ENCODE measurements around the gene PELI1.

DNA sequence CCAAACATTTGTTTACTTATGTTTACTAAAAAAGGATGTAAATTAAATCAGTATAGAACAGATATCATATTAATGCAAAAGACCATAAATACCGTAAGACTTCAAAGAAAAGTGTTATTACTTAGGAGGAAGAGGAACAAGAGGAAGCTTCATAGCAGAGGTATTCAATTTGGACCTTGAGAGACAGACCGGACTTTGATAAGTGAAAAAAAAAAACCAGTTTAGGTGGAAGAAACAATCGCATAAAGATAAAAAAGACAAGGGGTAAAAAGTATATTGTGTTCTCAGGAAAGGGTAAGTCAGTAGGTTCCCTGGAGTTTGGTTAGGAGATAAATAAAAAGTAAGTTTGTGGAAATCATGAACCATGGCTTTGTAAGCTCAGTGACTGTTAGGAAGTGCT, 17.6 kb downstream of the PELI1 start:
- TF ChIP-seq, protein P1, sequence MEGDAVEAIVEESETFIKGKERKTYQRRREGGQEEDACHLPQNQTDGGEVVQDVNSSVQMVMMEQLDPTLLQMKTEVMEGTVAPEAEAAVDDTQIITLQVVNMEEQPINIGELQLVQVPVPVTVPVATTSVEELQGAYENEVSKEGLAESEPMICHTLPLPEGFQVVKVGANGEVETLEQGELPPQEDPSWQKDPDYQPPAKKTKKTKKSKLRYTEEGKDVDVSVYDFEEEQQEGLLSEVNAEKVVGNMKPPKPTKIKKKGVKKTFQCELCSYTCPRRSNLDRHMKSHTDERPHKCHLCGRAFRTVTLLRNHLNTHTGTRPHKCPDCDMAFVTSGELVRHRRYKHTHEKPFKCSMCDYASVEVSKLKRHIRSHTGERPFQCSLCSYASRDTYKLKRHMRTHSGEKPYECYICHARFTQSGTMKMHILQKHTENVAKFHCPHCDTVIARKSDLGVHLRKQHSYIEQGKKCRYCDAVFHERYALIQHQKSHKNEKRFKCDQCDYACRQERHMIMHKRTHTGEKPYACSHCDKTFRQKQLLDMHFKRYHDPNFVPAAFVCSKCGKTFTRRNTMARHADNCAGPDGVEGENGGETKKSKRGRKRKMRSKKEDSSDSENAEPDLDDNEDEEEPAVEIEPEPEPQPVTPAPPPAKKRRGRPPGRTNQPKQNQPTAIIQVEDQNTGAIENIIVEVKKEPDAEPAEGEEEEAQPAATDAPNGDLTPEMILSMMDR (IDR thresholded peaks at IDR 0.05 in 8 of 11, conservative IDR thresholded peaks at IDR 0.05 in 3 of 11), result no peak
- TF ChIP-seq POLR2A (IDR thresholded peaks at IDR 0.05), result no peak

Data from spleen (tissue), 7 donors.